Measurements from ENCODE around the gene ADAMTS4. TPM values are rescaled to one million over a fixed set of nuclear protein-coding genes. Genes with fewer than 3 reads are reported as not detected.

ADAMTS4 gene
- total RNA-seq, 2 experiments from 2014 or later = 0.28 to 0.60 TPM

DNA sequence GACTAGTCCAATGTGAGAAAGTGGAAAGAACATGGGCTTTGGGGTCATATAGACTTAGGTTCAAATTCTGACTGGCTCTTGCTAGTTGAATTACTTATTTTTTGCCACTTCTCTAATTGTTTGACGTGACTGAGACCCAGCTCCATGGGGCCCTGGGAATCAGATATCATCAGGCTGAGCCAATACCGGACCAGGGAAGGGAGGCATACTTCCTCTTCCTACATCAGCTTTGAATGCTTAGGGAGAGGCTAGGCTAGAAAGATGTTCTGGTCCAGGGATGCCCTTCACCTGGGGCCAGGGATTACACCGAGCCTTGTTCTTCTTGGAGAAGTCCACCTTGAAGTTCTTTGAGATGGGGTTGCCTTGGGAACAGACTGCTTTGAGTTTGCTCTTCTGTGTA lies 42.8 kb upstream of the ADAMTS4 start:
- Mint-ChIP-seq H3K27ac (no peak overlapping the region), H3K4me3 (no peak overlapping the region), H3K9me3 (no peaks in the 10 kb centered on the region), H3K27me3 (peaks cover 10% of the 10 kb centered on the region), H3K4me1 (ENCODE audit: low read depth) (no peaks in the 10 kb centered on the region), H3K36me3 (ENCODE audit: low read depth) (no peaks in the 10 kb centered on the region)
- Histone ChIP-seq H3K4me3 (ENCODE audit: low read length) (no peak overlapping the region), H3K4me1 (ENCODE audit: insufficient read depth, low read length) (no peaks in the 10 kb centered on the region), H3K36me3 (ENCODE audit: insufficient read depth, low read length) (no peaks in the 10 kb centered on the region), H3K9me3 (ENCODE audit: control insufficient read depth in 1 of 2, insufficient read depth in 1 of 2, low read length in 2 of 2) (no peaks in the 10 kb centered on the region), H3K27me3 (ENCODE audit: control insufficient read depth in 1 of 2, insufficient read depth in 2 of 2, low read length in 2 of 2) (no peaks in the 10 kb centered on the region), H3K27ac (ENCODE audit: low read depth in 1 of 2, low read length in 2 of 2) (no peak overlapping the region)
- intact Hi-C loops (cut with DNase I, micrococcal nuclease) = no loop called here
- DNase-seq = no peak
- ChIA-PET CTCF (no interaction called here), POLR2A (no interaction called here)
- no peak for ATAC-seq (ENCODE audit: poor library complexity)
- TF ChIP-seq, protein P1, sequence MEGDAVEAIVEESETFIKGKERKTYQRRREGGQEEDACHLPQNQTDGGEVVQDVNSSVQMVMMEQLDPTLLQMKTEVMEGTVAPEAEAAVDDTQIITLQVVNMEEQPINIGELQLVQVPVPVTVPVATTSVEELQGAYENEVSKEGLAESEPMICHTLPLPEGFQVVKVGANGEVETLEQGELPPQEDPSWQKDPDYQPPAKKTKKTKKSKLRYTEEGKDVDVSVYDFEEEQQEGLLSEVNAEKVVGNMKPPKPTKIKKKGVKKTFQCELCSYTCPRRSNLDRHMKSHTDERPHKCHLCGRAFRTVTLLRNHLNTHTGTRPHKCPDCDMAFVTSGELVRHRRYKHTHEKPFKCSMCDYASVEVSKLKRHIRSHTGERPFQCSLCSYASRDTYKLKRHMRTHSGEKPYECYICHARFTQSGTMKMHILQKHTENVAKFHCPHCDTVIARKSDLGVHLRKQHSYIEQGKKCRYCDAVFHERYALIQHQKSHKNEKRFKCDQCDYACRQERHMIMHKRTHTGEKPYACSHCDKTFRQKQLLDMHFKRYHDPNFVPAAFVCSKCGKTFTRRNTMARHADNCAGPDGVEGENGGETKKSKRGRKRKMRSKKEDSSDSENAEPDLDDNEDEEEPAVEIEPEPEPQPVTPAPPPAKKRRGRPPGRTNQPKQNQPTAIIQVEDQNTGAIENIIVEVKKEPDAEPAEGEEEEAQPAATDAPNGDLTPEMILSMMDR (IDR thresholded peaks at IDR 0.05) = no peak

DNA sequence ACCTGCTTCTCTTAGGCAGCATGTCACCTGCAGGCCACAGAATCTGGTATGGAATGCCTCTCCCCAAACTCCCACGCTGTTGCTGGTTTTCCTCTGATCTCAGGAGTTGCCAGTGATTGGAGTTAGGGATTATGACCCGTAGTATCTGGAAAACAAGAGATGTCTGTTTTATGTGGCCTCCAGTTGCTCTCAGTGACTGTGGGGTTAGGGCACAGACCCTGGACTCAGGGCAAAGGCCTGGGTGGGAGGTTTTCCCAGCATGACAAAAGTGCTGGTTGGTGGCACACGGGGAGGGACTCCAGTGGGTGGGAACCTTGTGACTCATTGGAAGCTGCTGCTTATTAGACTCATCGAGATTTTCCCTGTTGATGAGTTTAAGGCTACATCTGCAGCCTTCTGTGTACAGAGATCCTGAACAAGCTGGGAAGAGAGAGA lies 39.2 kb upstream of the ADAMTS4 start, which contains the start of gene NR1I3:
NR1I3 (minus strand) TSS at position 165 of the 435 bp plus-strand sequence. CDS start 1,638 bp downstream, outside the sequence.
- no peaks in the 10 kb centered on the region for H3K27me3 ChIP-seq (ENCODE audit: control insufficient read depth in 1 of 2, insufficient read depth in 2 of 2, low read length in 2 of 2)

DNA sequence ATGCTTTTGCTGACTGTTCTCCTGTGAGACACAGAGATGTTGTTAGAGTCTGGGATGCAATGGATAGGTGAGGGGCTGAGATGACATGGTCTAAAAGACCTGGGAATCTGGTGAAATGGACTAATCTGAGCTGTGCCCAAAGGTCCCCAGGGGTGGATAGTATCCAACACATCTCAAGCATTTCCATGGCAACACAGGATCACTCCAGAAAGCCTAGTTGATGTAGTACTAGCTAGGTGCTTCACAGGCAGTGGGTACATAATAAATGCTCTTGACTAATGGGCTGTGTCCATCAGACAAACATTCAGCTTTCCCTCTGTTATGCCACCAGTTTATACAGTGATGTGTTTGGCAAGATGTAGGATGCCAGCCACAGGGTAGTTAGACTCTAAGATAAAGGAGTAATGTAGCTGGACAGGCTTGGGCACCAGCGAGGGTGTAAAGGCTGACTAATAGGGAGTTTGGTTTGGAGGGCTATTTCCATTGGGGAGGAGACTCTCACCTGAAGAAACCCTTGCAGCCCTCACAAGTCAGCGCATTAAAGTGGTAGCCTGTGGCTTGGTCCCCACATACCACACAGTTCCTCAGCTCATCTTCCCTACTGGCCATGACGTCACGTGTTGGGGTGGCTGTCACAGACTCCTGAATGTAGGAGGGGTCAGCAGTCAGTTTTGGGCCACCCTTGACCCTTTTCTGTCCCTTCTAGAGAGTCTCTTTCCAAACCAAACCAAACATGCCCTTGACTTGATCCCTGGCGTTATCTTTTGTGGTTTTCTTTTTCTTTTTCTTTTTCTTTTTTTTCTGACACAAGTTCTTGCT lies 37.3 kb upstream of the ADAMTS4 start:
- POLR2A ChIA-PET = interaction anchor here (0.6 kb wide), 1 partner anchor 90 kb away, joined by 3 read pairs; no protein-coding TSS in a partner anchor
- H3K9me3 Mint-ChIP-seq = no peaks in the 10 kb centered on the region
- Histone ChIP-seq H3K9me3 (ENCODE audit: control insufficient read depth in 1 of 2, insufficient read depth in 1 of 2, low read length in 2 of 2) (no peaks in the 10 kb centered on the region), H3K4me1 (ENCODE audit: insufficient read depth, low read length) (no peaks in the 10 kb centered on the region), H3K4me3 (ENCODE audit: low read length) (no peak overlapping the region), H3K27ac (ENCODE audit: low read depth in 1 of 2, low read length in 2 of 2) (no peak overlapping the region), H3K36me3 (ENCODE audit: insufficient read depth, low read length) (no peaks in the 10 kb centered on the region), H3K27me3 (ENCODE audit: control insufficient read depth in 1 of 2, insufficient read depth in 2 of 2, low read length in 2 of 2) (no peaks in the 10 kb centered on the region)
- no peaks in the 10 kb centered on the region for H3K4me1 Mint-ChIP-seq (ENCODE audit: low read depth)
- no peak overlapping the region for H3K27ac Mint-ChIP-seq
- ATAC-seq (ENCODE audit: poor library complexity) = no peak
- H3K4me3 Mint-ChIP-seq = no peak overlapping the region
- TF ChIP-seq, protein P1 (IDR thresholded peaks at IDR 0.05) = no peak
- DNase-seq = no peak
- CTCF ChIA-PET = no interaction called here
- peaks cover 10% of the 10 kb centered on the region for H3K27me3 Mint-ChIP-seq
- no peaks in the 10 kb centered on the region for H3K36me3 Mint-ChIP-seq (ENCODE audit: low read depth)
- intact Hi-C loops (cut with DNase I, micrococcal nuclease) = no loop called here

More for the DNA sequence above, 39.2 kb upstream of the ADAMTS4 start, which contains the start of gene NR1I3:
- Histone ChIP-seq H3K4me1 (ENCODE audit: insufficient read depth, low read length) (no peaks in the 10 kb centered on the region), H3K9me3 (ENCODE audit: control insufficient read depth in 1 of 2, insufficient read depth in 1 of 2, low read length in 2 of 2) (no peaks in the 10 kb centered on the region), H3K4me3 (ENCODE audit: low read length) (no peak within 1 kb of the TSS), H3K27ac (ENCODE audit: low read depth in 1 of 2, low read length in 2 of 2) (no peak within 1 kb of the TSS), H3K36me3 (ENCODE audit: insufficient read depth, low read length) (no peaks in the 10 kb centered on the region)
- Mint-ChIP-seq H3K4me3 (no peak within 1 kb of the TSS), H3K9me3 (no peaks in the 10 kb centered on the region), H3K27me3 (peaks cover 10% of the 10 kb centered on the region), H3K4me1 (ENCODE audit: low read depth) (no peaks in the 10 kb centered on the region), H3K36me3 (ENCODE audit: low read depth) (no peaks in the 10 kb centered on the region), H3K27ac (no peak within 1 kb of the TSS)
- TF ChIP-seq, protein P1 (IDR thresholded peaks at IDR 0.05) = no peak
- ChIA-PET CTCF (interaction anchor here (1.4 kb wide), 1 partner anchor 13 kb away, joined by 4 read pairs; the partner anchor contains the start of gene TOMM40L), POLR2A (interaction anchor here (0.6 kb wide), 1 partner anchor 216 kb away, joined by 3 read pairs; no protein-coding TSS in a partner anchor)
- intact Hi-C loops (cut with DNase I, micrococcal nuclease) = no loop called here
- no peak for ATAC-seq (ENCODE audit: poor library complexity)
- DNase-seq = no peak
